ENCODE measurements around the gene ARSG.
A peak's percentile ranks its signal among the peaks of the same experiment; 100 is the strongest.

The ARSG gene

DNA sequence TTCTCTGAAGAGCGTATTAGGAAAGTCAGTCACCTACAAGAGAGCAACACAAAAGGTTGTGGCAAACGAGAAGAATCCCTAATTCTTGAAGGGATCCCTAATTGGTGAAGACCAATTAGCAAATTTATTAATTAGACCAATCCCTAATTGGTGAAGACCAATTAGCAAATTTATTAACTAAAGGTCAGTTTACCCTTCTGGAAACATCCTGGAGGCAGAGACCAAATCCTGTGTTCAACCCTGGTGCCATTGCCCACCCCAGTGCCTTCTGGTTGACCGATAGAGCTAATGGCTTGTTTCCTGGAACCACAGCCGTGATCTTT is 91.8 kb downstream of the ARSG start:
- in situ Hi-C loops (cut with HindIII; ENCODE audit: low pct_ligation_motif_present, low pct_unique_long_range_greater_than_20kb, low sequenced_read_pairs) = no loop called here
- no peak for DNase-seq

- no peak for DNase-seq
- in situ Hi-C loops (cut with HindIII; ENCODE audit: low pct_ligation_motif_present, low pct_unique_long_range_greater_than_20kb, low sequenced_read_pairs) = no loop called here
These were observed 92.4 kb downstream of the ARSG start for GRCh38 chr17:68383443-68384321.

DNA sequence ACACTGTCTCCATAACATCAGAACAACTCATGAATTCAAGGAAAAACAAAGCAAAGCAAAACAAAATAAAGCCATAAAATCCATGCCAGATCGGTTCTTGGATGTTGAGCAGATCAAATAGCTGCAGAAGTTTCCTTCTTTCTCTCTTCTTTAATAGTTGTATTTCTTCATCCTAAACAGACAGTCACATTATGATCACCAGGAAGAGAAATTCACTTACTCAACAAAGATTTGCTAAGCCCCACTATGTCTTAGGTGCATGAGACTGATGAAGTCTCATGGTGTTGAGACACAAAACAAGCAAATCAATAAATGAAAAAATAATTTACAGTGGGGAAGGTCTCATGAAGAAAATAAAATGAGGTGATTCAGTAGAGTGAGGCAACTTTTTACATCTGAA is 93.2 kb downstream of the ARSG start:
- DNase-seq = no peak

DNA sequence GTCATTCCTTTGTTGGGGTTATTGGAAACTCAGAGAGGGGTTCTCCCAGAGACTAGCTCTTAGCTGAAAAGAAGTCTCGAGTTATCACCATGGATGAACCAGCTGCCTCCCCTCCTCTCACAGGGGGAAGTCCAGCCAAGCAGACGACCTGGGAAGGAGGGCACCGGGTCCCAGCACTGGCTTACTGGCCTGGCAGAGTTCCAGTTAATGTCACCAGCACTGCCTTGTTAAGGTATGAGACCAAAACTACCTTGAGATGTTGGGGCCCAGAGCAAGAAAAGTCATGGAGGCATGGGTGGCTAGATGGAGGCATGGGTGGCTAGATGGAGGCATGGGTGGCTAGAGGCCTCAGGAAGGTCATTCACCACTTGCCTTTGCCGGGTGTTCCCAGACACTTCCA is 93.6 kb downstream of the ARSG start:
- in situ Hi-C loops (cut with HindIII; ENCODE audit: low pct_ligation_motif_present, low pct_unique_long_range_greater_than_20kb, low sequenced_read_pairs) = no loop called here
- DNase-seq = no peak

More for the DNA sequence above, 93.2 kb downstream of the ARSG start:
- in situ Hi-C loops (cut with HindIII; ENCODE audit: low pct_ligation_motif_present, low pct_unique_long_range_greater_than_20kb, low sequenced_read_pairs) = no loop called here

DNA sequence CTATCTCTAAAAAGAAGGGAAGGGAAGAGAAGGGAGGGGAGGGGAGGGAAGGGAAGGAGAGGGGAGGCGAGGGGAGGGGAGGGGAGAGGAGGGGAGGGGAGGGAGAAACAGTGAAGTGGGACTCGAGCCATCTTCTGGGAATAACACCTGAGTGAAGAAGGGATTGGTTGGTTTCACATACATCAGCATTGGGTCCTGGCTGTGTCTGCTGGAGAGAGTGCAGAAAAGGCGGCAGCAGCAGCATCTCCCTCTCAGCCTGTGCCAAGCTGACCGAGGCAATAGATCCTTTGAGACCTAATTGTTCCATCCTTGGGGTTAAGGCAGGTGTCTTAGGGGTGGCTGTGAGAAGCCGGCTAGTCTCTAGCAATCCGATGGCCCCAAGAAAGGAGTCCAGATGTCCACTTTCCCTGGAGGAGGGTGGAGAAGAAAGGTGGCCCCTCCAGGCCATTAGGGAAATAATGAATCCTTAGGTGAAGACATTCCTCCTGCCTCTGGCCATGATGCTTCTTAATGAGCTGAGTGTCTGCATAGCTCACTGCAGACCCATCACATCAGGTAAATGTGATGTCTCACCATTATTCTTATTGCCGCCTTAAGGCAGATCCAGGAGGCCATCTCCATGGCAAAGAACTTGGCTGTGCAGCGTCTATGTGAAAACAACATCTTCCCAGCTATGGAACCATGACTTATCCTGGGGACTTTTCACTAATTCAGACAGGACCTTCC is 94.4 kb downstream of the ARSG start:
- no peak for DNase-seq
- in situ Hi-C loops (cut with HindIII; ENCODE audit: low pct_ligation_motif_present, low pct_unique_long_range_greater_than_20kb, low sequenced_read_pairs) = no loop called here

DNA sequence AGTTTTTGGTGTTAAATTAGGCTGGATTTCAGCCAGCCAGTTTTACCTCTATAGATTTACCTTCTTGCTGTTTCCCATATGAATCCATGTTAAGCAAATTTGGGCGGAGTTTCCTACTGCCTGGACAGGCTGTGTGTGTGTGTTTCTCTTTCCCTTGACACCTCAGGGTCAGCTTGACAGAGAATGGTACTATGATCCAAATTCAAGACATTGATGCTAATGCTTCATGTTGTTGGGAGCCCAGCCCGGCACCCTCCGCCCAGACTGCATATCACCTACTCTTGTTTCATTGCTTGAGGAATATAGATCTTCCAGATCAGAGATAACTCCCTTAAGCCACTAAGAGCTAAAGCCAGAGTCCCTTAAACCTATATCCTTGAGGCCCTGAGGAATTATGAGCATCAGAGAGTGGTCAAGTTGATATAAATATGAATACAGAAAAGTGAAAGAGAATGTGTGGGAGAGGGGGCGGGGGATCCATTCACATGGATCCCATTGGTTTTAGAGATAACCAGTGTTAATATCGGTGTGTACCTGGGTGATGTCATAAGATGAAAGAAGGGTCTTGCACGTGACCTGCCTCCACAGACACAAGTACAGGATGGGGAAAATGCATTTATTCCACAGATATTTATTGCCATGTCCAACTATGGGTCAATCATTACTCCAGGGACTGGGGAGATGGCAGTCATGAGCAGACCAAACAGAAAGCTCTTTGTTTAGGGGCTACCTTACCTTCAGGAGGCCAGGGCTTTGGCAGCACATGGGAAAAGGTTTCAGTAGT is 96.3 kb downstream of the ARSG start:
- no peak for DNase-seq
- in situ Hi-C loops (cut with HindIII; ENCODE audit: low pct_ligation_motif_present, low pct_unique_long_range_greater_than_20kb, low sequenced_read_pairs) = no loop called here

GRCh38 chr17:68389041-68389440 is 97.7 kb downstream of the ARSG start:
- no peak for DNase-seq
- in situ Hi-C loops (cut with HindIII; ENCODE audit: low pct_ligation_motif_present, low pct_unique_long_range_greater_than_20kb, low sequenced_read_pairs) = no loop called here

DNA sequence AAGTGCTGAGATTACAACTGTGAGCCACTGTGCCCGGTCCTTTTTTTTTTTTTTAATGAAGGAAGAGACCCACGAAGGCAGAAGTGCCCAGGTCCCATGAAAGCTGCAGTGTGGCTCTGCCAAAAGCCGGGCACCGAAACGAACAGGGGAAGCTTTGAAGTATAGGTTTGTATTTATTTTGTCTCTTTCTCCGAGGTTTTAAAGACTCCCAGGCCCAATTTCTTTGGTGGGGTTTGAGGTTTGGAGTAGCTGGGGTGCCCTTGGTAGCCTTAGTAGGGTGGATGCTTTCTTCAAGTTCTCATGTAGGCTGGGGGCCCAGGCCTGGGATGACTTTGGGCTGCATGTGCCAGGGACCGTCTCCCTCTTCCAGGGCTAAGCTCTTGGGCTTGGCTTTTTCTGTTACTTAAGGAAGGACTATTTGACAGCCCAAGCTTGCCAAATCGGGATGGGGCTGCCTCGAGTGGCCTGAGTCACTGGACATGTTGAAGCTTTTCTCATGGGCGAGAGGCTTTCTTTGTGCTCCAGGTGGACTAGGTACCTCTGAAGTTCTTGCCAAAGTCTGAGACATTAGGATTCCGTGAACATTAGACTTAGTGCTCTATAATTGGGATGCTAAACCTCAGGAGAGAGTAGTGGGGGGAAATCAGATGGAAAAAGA is 99.7 kb downstream of the ARSG start:
- no peak for DNase-seq
- in situ Hi-C loops (cut with HindIII; ENCODE audit: low pct_ligation_motif_present, low pct_unique_long_range_greater_than_20kb, low sequenced_read_pairs) = no loop called here

GRCh38 chr17:68391561-68392268 is 100.4 kb downstream of the ARSG start:
- in situ Hi-C loops (cut with HindIII; ENCODE audit: low pct_ligation_motif_present, low pct_unique_long_range_greater_than_20kb, low sequenced_read_pairs) = no loop called here
- DNase-seq = no peak

GRCh38 chr17:68394608-68395331 is 103.5 kb downstream of the ARSG start:
- in situ Hi-C loops (cut with HindIII; ENCODE audit: low pct_ligation_motif_present, low pct_unique_long_range_greater_than_20kb, low sequenced_read_pairs) = no loop called here
- DNase-seq = no peak

- DNase-seq = no peak
- in situ Hi-C loops (cut with HindIII; ENCODE audit: low pct_ligation_motif_present, low pct_unique_long_range_greater_than_20kb, low sequenced_read_pairs) = no loop called here
These were observed 105.2 kb downstream of the ARSG start for GRCh38 chr17:68396226-68397107.

GRCh38 chr17:68397108-68397536 is 105.8 kb downstream of the ARSG start:
- DNase-seq = no peak
- in situ Hi-C loops (cut with HindIII; ENCODE audit: low pct_ligation_motif_present, low pct_unique_long_range_greater_than_20kb, low sequenced_read_pairs) = no loop called here

DNA sequence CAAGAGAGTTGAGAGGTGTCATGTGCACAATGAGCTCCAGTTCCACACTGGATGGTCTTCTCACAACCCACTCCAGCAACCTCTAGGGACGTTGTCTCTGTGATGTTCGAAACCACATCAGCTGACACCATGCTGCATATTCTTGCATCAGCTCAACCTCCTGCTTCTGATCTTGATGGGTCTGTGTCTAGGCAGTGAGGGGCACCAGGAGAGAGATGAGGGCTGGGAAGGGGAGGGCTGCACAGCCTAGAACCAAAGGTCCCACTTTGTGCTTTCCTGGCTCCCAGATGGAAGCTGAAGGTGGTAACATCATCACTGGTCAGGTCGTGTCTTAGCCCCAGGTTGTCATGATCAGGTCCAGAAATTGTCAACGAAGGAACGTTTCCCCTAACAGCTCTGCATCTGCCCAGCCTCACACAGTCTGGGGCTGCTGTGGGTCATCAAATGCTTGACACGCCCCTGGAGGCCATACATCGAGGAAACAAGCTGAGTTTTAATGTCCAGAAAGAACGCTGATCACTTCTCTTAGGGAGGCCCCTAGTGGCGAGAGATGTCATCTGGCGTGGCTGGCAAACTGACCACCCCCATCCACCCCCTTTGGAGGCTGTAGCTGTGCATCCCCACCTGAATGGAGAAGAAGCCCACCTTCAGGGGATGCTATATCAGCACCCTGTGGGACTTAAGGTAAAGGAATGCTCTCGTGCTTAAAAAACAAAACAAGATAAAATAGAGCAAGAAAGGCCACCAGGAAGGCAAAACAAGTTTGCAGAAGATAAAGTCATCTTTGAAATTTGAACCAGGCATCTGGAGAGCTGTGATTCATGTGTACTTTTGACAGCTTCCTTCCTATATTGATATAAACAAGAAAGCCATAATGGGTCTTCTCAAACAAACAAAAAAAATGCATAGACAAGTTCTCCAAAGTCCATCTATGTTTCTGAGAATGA is 107.7 kb downstream of the ARSG start:
- DNase-seq = peak; percentile 67
- in situ Hi-C loops (cut with HindIII; ENCODE audit: low pct_ligation_motif_present, low pct_unique_long_range_greater_than_20kb, low sequenced_read_pairs) = no loop called here

DNA sequence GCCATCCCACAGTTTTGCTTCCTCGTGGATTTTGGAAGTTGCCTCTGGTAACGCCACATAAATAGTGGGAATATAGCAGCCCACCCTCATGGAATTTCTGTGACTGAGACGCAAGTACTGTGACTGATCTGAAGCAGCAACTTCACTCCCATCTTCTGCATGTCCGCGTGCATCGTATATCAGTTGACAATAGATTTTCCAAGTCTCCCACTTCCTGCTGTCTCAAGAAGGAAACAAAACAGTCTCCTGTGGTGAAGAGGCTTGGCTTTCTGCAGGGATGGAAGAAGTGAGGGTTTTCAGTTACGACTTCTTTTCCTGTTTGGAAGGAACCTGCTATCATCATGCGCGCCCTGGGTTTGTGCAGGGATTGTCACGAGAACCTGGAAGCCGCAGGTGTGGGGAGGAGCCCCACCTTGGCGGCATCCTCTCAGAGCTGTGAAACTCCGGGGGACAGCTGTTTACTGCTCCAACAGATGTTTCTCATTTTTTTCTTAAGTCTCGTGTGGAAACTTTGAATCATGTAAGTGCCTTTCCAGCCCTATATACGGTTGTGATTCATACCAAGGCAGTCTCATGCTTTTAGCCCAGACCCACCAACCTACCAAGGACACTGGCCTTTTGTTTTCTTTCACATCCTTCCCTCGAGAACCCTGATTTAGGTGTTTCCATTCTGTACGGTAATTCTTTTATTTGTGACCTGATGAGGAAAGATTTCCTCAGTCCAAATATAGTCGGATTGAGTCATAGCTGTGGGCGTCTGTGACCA is 108.5 kb downstream of the ARSG start:
- no peak for DNase-seq
- in situ Hi-C loops (cut with HindIII; ENCODE audit: low pct_ligation_motif_present, low pct_unique_long_range_greater_than_20kb, low sequenced_read_pairs) = no loop called here

GRCh38 chr17:68400404-68400735 is 109.1 kb downstream of the ARSG start:
- in situ Hi-C loops (cut with HindIII; ENCODE audit: low pct_ligation_motif_present, low pct_unique_long_range_greater_than_20kb, low sequenced_read_pairs) = no loop called here
- DNase-seq = no peak
